HepG2 (cell line): ENCODE measurements around the gene NAT14. TPM values are rescaled to one million over a fixed set of nuclear protein-coding genes. Genes with fewer than 3 reads are reported as not detected.

ENCODE experiments used
- BATF2 ChIP-seq: sonication (generic); formaldehyde crosslinking; IDR thresholded peaks from 2 replicates; pipeline ENCODE4 v1.8.0; 2022; ENCODE audit warnings: mild to moderate bottlenecking, missing genetic modification reagents, moderate library complexity
- CEBPG ChIP-seq: IDR thresholded peaks from 2 replicates; pipeline ENCODE4 v1.6.1; 2016
- FOXK2 ChIP-seq: fragments of 450-650 bp; IDR thresholded peaks from 2 replicates; pipeline ENCODE4 v1.6.1; 2016
- HOXA5 ChIP-seq: sonication (generic); formaldehyde crosslinking; IDR thresholded peaks from 2 replicates; pipeline ENCODE4 v1.4.0; 2020; ENCODE audit warnings: missing genetic modification reagents
- ISX ChIP-seq: sonication (generic); formaldehyde crosslinking; conservative IDR thresholded peaks from 2 replicates; pipeline ENCODE4 v1.5.0; 2020; ENCODE audit warnings: missing genetic modification reagents
- MAX ChIP-seq: IDR thresholded peaks from 2 replicates; pipeline ENCODE4 v1.6.1; 2012; ENCODE audit warnings: inconsistent platforms
- NKX3-1 ChIP-seq: sonication (generic); formaldehyde crosslinking; IDR thresholded peaks from 2 replicates; pipeline ENCODE4 v1.5.0; 2020; ENCODE audit warnings: missing genetic modification reagents
- PCBP2 ChIP-seq: fragments of 200-400 bp; formaldehyde crosslinking; optimal IDR thresholded peaks from 2 replicates; pipeline ENCODE3; 2018; ENCODE audit warnings: low read length, low read depth; ENCODE audit not compliant: poor library complexity, severe bottlenecking
- PHF20 ChIP-seq: sonication (generic); formaldehyde crosslinking; IDR thresholded peaks from 2 replicates; pipeline ENCODE4 v1.5.0; 2020; ENCODE audit warnings: mild to moderate bottlenecking, missing genetic modification reagents
- REL ChIP-seq: sonication (generic); formaldehyde crosslinking; conservative IDR thresholded peaks from 2 replicates; pipeline ENCODE4 v1.8.0; 2022; ENCODE audit warnings: mild to moderate bottlenecking, missing genetic modification reagents, moderate library complexity
- SRY ChIP-seq: sonication (generic); formaldehyde crosslinking; IDR thresholded peaks from 2 replicates; pipeline ENCODE4 v1.8.0; 2022; ENCODE audit warnings: mild to moderate bottlenecking, missing genetic modification reagents
- TAF1 ChIP-seq: sonication (generic); formaldehyde crosslinking; IDR thresholded peaks from 2 replicates; pipeline ENCODE4 v1.4.0; 2020; ENCODE audit warnings: missing genetic modification reagents
- ZBTB7B ChIP-seq: sonication (generic); formaldehyde crosslinking; IDR thresholded peaks from 2 replicates; pipeline ENCODE4 v1.4.0; 2020; ENCODE audit warnings: missing genetic modification reagents
- ZC3H4 ChIP-seq: sonication (generic); formaldehyde crosslinking; IDR thresholded peaks from 2 replicates; pipeline ENCODE4 v1.4.0; 2020; ENCODE audit warnings: missing genetic modification reagents, borderline replicate concordance
- ZFP36L1 ChIP-seq: sonication (generic); formaldehyde crosslinking; IDR thresholded peaks from 2 replicates; pipeline ENCODE4 v1.8.0; 2022; ENCODE audit warnings: mild to moderate bottlenecking, missing genetic modification reagents, moderate library complexity
- ZFX ChIP-seq: sonication (generic); formaldehyde crosslinking; IDR thresholded peaks from 2 replicates; pipeline ENCODE4 v1.4.0; 2020; ENCODE audit warnings: mild to moderate bottlenecking, low read depth, missing genetic modification reagents, moderate library complexity
- ZNF263 ChIP-seq: sonication (generic); formaldehyde crosslinking; IDR thresholded peaks from 2 replicates; pipeline ENCODE4 v1.4.0; 2020; ENCODE audit warnings: missing genetic modification reagents
- ZNF556 ChIP-seq: sonication (generic); formaldehyde crosslinking; IDR thresholded peaks from 2 replicates; pipeline ENCODE4 v1.4.0; 2020; ENCODE audit warnings: mild to moderate bottlenecking, missing genetic modification reagents, borderline replicate concordance
- ZNF710 ChIP-seq: sonication (generic); formaldehyde crosslinking; IDR thresholded peaks from 2 replicates; pipeline ENCODE4 v1.5.0; 2020; ENCODE audit warnings: mild to moderate bottlenecking, missing genetic modification reagents, borderline replicate concordance
- ZNF878 ChIP-seq: sonication (generic); formaldehyde crosslinking; IDR thresholded peaks from 2 replicates; pipeline ENCODE4 v1.8.1; 2023; ENCODE audit warnings: mild to moderate bottlenecking, missing genetic modification reagents, moderate library complexity
- ZNF891 ChIP-seq: sonication (generic); formaldehyde crosslinking; IDR thresholded peaks from 2 replicates; pipeline ENCODE4 v1.5.0; 2020; ENCODE audit warnings: mild to moderate bottlenecking, missing genetic modification reagents
- polyA plus RNA-seq, 8 experiments: library from polyadenylated mRNA; depleted of rRNA in 3 of 8; stranded (reverse) in 7 of 8; unstranded in 1 of 8; fragments of >200 nt; fragmentation: Illumina TruSeq in 4 of 8; extraction: Trizol in 4 of 8; gene quantifications; 2 replicates each; pipeline versions ENCODE4 v1.2.1 to v1.2.3, GENCODE V29; 2011 to 2016; ENCODE audit warnings: low read depth in 4 of 8, missing spikeins in 1 of 8, mixed read lengths in 1 of 8; ENCODE audit not compliant: insufficient read depth in 1 of 8
- total RNA-seq, 5 experiments: library from RNA; depleted of rRNA; stranded (reverse); fragments of >200 nt; fragmentation: Illumina TruSeq; extraction: Trizol; gene quantifications; 2 replicates each; pipeline ENCODE4 v1.2.3, GENCODE V29; 2016; ENCODE audit warnings: low read depth in 1 of 5
- TF ChIP-seq, protein P1 (sequence below): IDR thresholded peaks from 2 replicates; pipeline ENCODE4 v1.6.1; 2016; ENCODE audit warnings: low read depth
- TF ChIP-seq, protein P2 (sequence below): sonication (generic); formaldehyde crosslinking; IDR thresholded peaks from 2 replicates; pipeline ENCODE4 v1.4.0; 2020; ENCODE audit warnings: missing genetic modification reagents

The NAT14 gene
- total and polyA plus RNA-seq, 2 of the 13 experiments (the other 11 are each of a cell fraction or from before 2014, with no cell fraction given) = 20.7 to 22.3 TPM

GRCh38 chr19:55437410-55437809 lies 47.6 kb upstream of the NAT14 start (continued):
- TF ChIP-seq BATF2 (CRISPR knock-in tag) = no peak
- no peak for TF ChIP-seq REL
- no peak for TF ChIP-seq ISX (CRISPR knock-in tag)
- TF ChIP-seq NKX3-1 (CRISPR knock-in tag) = peak; percentile 54; the same call in 1 of the 2 replicates
- no peak for TF ChIP-seq FOXK2
- TF ChIP-seq, protein P1, sequence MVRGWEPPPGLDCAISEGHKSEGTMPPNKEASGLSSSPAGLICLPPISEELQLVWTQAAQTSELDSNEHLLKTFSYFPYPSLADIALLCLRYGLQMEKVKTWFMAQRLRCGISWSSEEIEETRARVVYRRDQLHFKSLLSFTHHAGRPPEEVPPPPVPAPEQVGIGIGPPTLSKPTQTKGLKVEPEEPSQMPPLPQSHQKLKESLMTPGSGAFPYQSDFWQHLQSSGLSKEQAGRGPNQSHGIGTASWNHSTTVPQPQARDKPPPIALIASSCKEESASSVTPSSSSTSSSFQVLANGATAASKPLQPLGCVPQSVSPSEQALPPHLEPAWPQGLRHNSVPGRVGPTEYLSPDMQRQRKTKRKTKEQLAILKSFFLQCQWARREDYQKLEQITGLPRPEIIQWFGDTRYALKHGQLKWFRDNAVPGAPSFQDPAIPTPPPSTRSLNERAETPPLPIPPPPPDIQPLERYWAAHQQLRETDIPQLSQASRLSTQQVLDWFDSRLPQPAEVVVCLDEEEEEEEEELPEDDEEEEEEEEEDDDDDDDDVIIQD (CRISPR knock-in tag) = no peak
- no peak for TF ChIP-seq MAX
- no peak for TF ChIP-seq ZNF556
- TF ChIP-seq CEBPG (CRISPR knock-in tag) = no peak
- no peak for TF ChIP-seq ZFX (CRISPR knock-in tag)
- no peak for TF ChIP-seq PCBP2
- no peak for TF ChIP-seq ZNF710 (CRISPR knock-in tag)
- peak; percentile 88; the same call in 1 of the 2 replicates for TF ChIP-seq SRY (CRISPR knock-in tag)
- no peak for TF ChIP-seq PHF20
- TF ChIP-seq ZNF891 (CRISPR knock-in tag) = 0 out of 2 replicates have a peak, but pooled peaks have one; percentile 55
- TF ChIP-seq TAF1 (CRISPR knock-in tag) = no peak
- TF ChIP-seq, protein P2, sequence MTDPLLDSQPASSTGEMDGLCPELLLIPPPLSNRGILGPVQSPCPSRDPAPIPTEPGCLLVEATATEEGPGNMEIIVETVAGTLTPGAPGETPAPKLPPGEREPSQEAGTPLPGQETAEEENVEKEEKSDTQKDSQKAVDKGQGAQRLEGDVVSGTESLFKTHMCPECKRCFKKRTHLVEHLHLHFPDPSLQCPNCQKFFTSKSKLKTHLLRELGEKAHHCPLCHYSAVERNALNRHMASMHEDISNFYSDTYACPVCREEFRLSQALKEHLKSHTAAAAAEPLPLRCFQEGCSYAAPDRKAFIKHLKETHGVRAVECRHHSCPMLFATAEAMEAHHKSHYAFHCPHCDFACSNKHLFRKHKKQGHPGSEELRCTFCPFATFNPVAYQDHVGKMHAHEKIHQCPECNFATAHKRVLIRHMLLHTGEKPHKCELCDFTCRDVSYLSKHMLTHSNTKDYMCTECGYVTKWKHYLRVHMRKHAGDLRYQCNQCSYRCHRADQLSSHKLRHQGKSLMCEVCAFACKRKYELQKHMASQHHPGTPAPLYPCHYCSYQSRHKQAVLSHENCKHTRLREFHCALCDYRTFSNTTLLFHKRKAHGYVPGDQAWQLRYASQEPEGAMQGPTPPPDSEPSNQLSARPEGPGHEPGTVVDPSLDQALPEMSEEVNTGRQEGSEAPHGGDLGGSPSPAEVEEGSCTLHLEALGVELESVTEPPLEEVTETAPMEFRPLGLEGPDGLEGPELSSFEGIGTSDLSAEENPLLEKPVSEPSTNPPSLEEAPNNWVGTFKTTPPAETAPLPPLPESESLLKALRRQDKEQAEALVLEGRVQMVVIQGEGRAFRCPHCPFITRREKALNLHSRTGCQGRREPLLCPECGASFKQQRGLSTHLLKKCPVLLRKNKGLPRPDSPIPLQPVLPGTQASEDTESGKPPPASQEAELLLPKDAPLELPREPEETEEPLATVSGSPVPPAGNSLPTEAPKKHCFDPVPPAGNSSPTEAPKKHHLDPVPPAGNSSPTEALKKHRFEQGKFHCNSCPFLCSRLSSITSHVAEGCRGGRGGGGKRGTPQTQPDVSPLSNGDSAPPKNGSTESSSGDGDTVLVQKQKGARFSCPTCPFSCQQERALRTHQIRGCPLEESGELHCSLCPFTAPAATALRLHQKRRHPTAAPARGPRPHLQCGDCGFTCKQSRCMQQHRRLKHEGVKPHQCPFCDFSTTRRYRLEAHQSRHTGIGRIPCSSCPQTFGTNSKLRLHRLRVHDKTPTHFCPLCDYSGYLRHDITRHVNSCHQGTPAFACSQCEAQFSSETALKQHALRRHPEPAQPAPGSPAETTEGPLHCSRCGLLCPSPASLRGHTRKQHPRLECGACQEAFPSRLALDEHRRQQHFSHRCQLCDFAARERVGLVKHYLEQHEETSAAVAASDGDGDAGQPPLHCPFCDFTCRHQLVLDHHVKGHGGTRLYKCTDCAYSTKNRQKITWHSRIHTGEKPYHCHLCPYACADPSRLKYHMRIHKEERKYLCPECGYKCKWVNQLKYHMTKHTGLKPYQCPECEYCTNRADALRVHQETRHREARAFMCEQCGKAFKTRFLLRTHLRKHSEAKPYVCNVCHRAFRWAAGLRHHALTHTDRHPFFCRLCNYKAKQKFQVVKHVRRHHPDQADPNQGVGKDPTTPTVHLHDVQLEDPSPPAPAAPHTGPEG (CRISPR knock-in tag) = no peak
- no peak for TF ChIP-seq ZNF263 (CRISPR knock-in tag)
- TF ChIP-seq ZBTB7B (CRISPR knock-in tag) = no peak
- peak; percentile 92 for TF ChIP-seq HOXA5
- no peak for TF ChIP-seq ZC3H4 (CRISPR knock-in tag)
- TF ChIP-seq ZNF878 (CRISPR knock-in tag) = peak; percentile 32; the same call in 1 of the 2 replicates
- TF ChIP-seq ZFP36L1 = 0 out of 2 replicates have a peak, but pooled peaks have one; percentile 42
